Vagina (tissue), 2 donors: Measurements from ENCODE around the gene PFDN5. TPM values are rescaled to one million over a fixed set of nuclear protein-coding genes. Genes with fewer than 3 reads are reported as not detected.

ENCODE experiments used
- DNase-seq, 2 donors: peaks; one replicate each; pipeline ENCODE4 v3.0.0-alpha.2; 2017; ENCODE audit errors: extremely low spot score in 2 of 2
- H3K27ac ChIP-seq: fragments of 200-600 bp; sonication (generic); one replicate; pipeline ENCODE4 v1.5.1; 2019
- H3K27me3 ChIP-seq: fragments of 200-600 bp; sonication (generic); one replicate; pipeline ENCODE4 v1.5.1; 2019
- H3K36me3 ChIP-seq, 2 donors: fragments of 200-600 bp; sonication (generic); one replicate each; pipeline ENCODE4 v1.5.1; 2017 to 2019
- H3K4me1 ChIP-seq: fragments of 200-600 bp; sonication (generic); one replicate; pipeline ENCODE4 v1.5.1; 2019
- H3K4me3 ChIP-seq, 2 donors: fragments of 200-600 bp; sonication (generic); 1 replicate in 1 of 2; 2 replicates in 1 of 2; pipeline ENCODE4 v1.5.1; 2016 to 2019
- H3K9me3 ChIP-seq: fragments of 200-600 bp; sonication (generic); one replicate; pipeline ENCODE4 v1.5.1; 2019
- POLR2A ChIP-seq, 2 donors: fragments of 450-650 bp; IDR thresholded peaks; one replicate each; pipeline ENCODE4 v1.6.1; 2017; ENCODE audit warnings: antibody characterized with exemption in 2 of 2, mild to moderate bottlenecking in 2 of 2, moderate library complexity in 2 of 2
- POLR2AphosphoS5 ChIP-seq, 2 donors: sonication (generic); formaldehyde crosslinking; IDR thresholded peaks; one replicate each; pipeline ENCODE4 v1.9.0; 2017; ENCODE audit warnings: antibody characterized with exemption in 2 of 2, mild to moderate bottlenecking in 2 of 2, low read depth in 1 of 2; ENCODE audit not compliant: insufficient read depth in 1 of 2
- intact Hi-C: fragments of 100-400 bp; cut with DNase I; formaldehyde crosslinking; loops from one replicate; pipeline ENCODE4 v1.15.1; 2023
- total RNA-seq: library from RNA; depleted of rRNA; stranded (reverse); fragments of >200 nt; gene quantifications from one replicate; pipeline ENCODE4 v1.2.3, GENCODE V29; 2016
- TF ChIP-seq, protein P1 (sequence below), 3 experiments: fragments of 450-650 bp in 2 of 3; fragments of 200-600 bp in 1 of 3; sonication (generic) in 1 of 3; IDR thresholded peaks; one replicate each; pipeline ENCODE4 v1.5.1; 2017 to 2019; ENCODE audit warnings: antibody characterized with exemption in 3 of 3, mild to moderate bottlenecking in 2 of 3, moderate library complexity in 2 of 3

The PFDN5 gene
- total RNA-seq, 1 donor from 2014 or later, result 673 TPM

DNA sequence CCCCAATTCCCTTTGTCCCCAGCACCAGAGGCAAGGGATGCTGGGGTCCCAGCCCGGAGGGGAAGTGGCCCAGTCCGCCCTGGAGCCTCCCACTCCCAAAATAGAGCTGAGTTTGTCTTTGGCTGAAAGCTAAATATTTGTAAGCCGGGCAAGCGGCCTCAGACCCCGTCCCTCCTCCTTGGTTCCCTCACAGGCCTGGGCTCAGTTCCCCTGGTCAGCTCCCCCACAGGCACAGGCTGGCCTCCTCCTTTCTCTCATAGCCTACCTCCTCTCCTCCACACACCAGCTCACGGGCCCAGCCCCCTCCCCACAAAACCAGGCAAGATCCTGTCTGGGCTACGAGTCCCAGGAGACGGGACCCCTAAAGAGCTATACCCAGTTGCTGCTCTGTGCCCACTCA is 39.5 kb downstream of the PFDN5 start:
- Histone ChIP-seq H3K36me3 (no peaks in the 10 kb centered on the region), H3K9me3 (no peaks in the 10 kb centered on the region), H3K4me1 (no peaks in the 10 kb centered on the region), H3K4me3 (no peak overlapping the region), H3K27me3 (peaks cover 8% of the 10 kb centered on the region), H3K27ac (no peak overlapping the region)
- TF ChIP-seq, protein P1, sequence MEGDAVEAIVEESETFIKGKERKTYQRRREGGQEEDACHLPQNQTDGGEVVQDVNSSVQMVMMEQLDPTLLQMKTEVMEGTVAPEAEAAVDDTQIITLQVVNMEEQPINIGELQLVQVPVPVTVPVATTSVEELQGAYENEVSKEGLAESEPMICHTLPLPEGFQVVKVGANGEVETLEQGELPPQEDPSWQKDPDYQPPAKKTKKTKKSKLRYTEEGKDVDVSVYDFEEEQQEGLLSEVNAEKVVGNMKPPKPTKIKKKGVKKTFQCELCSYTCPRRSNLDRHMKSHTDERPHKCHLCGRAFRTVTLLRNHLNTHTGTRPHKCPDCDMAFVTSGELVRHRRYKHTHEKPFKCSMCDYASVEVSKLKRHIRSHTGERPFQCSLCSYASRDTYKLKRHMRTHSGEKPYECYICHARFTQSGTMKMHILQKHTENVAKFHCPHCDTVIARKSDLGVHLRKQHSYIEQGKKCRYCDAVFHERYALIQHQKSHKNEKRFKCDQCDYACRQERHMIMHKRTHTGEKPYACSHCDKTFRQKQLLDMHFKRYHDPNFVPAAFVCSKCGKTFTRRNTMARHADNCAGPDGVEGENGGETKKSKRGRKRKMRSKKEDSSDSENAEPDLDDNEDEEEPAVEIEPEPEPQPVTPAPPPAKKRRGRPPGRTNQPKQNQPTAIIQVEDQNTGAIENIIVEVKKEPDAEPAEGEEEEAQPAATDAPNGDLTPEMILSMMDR (IDR thresholded peaks at IDR 0.05), result no peak
- TF ChIP-seq POLR2AphosphoS5 (IDR thresholded peaks at IDR 0.05; ENCODE audit: insufficient read depth in 1 of 2, low read depth in 1 of 2), result no peak
- intact Hi-C loops, result no loop called here
- DNase-seq, result no peak

DNA sequence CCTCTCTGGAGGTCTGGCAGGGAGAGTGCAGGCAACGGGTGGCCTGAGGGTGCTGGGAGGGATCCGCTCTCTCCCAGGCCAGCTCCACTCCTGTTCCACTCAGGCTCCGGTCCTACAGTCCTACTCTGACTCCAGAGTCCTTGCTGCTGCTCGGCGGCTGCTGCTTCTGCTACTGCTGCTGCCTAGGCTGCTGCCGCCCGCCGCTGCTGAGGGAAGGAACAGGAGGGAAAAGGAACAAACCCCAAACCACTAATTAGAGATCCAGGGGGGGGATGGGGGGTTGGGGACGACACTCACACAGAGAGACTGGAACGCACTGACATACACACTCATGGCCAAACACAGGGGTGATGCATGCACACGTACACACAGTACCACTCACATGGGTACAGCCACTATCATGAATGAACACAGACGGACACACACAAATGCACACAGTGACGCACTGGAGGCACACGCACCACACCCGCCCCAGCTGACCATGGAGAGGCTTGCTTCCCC is 40.9 kb downstream of the PFDN5 start, which contains the start of gene SP7:
Gene SP7 (minus strand): TSS at position 174 of the 501 bp plus-strand sequence. CDS start 708 bp downstream, outside the sequence.
- intact Hi-C loops, result no loop called here
- H3K27ac ChIP-seq, result no peak within 1 kb of the TSS
- H3K36me3 ChIP-seq, result no peaks in the 10 kb centered on the region
- H3K4me3 ChIP-seq, result no peak within 1 kb of the TSS
- peaks cover 8% of the 10 kb centered on the region for H3K27me3 ChIP-seq
- TF ChIP-seq, protein P1 (IDR thresholded peaks at IDR 0.05), result no peak
- TF ChIP-seq POLR2A (IDR thresholded peaks at IDR 0.05), result no peak
- TF ChIP-seq POLR2AphosphoS5 (IDR thresholded peaks at IDR 0.05; ENCODE audit: insufficient read depth in 1 of 2, low read depth in 1 of 2), result no peak
- H3K4me1 ChIP-seq, result no peaks in the 10 kb centered on the region
- DNase-seq, result no peak
- H3K9me3 ChIP-seq, result no peaks in the 10 kb centered on the region

DNA sequence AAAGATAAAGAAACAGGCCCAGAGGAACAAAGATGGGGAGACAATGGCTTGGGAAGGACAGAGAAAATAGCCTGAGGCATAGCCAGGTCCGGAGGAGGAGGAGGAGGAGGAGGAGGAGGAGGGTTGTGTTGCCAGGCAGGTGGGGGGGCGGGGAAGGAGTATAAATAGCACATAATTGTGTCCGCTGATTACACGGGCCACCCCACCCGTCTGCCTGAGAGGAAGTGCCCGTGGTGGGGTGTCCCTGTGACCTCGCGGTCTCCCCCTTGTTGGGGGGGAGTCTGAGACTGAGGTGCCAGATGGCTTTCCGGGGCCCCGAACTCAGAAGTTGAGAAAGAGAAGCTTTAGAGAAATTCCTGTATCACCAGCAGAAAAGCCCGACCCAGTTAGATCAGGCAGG is 42.7 kb downstream of the PFDN5 start:
- Histone ChIP-seq H3K27ac (no peak overlapping the region), H3K9me3 (no peaks in the 10 kb centered on the region), H3K27me3 (peaks cover 8% of the 10 kb centered on the region), H3K36me3 (no peaks in the 10 kb centered on the region), H3K4me3 (no peak overlapping the region), H3K4me1 (no peaks in the 10 kb centered on the region)
- TF ChIP-seq POLR2A (IDR thresholded peaks at IDR 0.05) (no peak), POLR2AphosphoS5 (IDR thresholded peaks at IDR 0.05; ENCODE audit: insufficient read depth in 1 of 2, low read depth in 1 of 2) (no peak)
- TF ChIP-seq, protein P1 (IDR thresholded peaks at IDR 0.05), result no peak
- DNase-seq, result no peak
- intact Hi-C loops, result no loop called here

DNA sequence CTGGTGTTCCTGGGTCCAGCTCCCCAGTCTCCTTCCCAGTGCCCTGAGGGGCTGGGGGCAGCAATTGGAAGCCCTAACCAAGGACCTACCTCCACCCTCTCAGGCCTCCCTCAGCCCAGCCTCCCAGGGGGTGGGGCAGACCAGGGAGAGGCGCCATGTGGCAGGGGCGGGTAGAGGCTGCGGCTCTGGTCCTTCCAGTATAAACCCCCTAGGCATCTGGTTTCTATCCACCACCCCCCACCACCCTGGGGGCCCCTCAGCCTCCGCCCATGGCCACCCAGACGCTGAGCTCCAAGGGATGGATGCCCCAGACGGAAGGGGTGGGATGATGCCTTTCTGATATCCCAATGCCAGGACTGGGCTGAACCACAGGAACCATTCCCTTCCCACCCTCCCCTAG is 43.6 kb downstream of the PFDN5 start:
- Histone ChIP-seq H3K27ac (no peak overlapping the region), H3K27me3 (peaks cover 8% of the 10 kb centered on the region), H3K36me3 (no peaks in the 10 kb centered on the region), H3K4me3 (no peak overlapping the region), H3K9me3 (no peaks in the 10 kb centered on the region), H3K4me1 (no peaks in the 10 kb centered on the region)
- DNase-seq, result no peak
- no peak for TF ChIP-seq POLR2A (IDR thresholded peaks at IDR 0.05)
- TF ChIP-seq POLR2AphosphoS5 (IDR thresholded peaks at IDR 0.05; ENCODE audit: insufficient read depth in 1 of 2, low read depth in 1 of 2), result no peak
- TF ChIP-seq, protein P1 (IDR thresholded peaks at IDR 0.05), result no peak
- intact Hi-C loops, result no loop called here

DNA sequence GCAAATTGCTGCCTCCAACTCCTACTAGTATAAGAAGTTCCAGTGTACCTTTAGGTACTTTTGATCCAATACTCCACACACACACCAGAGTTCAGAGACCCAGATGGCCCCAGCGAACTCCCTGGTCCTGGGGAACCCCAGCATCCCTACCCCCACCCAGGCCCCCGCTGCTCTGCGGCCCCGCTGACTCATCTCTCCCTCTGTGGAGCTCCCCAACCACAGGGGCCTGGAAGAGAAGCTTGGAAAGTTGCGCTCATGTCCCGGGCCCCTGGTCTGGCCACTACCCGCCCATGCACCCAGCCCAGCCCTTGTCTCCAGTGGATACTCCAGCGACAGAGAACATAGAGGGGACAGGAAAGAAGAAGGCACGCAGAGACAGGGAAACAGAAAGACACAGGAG is 45.1 kb downstream of the PFDN5 start:
- Histone ChIP-seq H3K4me1 (peaks cover 9% of the 10 kb centered on the region), H3K27ac (no peak overlapping the region), H3K9me3 (no peaks in the 10 kb centered on the region), H3K4me3 (no peak overlapping the region), H3K36me3 (no peaks in the 10 kb centered on the region), H3K27me3 (peaks cover 8% of the 10 kb centered on the region)
- DNase-seq, result no peak
- intact Hi-C loops, result no loop called here
- TF ChIP-seq POLR2A (IDR thresholded peaks at IDR 0.05) (no peak), POLR2AphosphoS5 (IDR thresholded peaks at IDR 0.05; ENCODE audit: insufficient read depth in 1 of 2, low read depth in 1 of 2) (no peak)
- TF ChIP-seq, protein P1 (IDR thresholded peaks at IDR 0.05), result no peak
